Stromal cell of bone marrow (primary cell): ENCODE data around the gene MTHFSD.

Source experiments
- DNase-seq: peaks from one replicate; pipeline ENCODE4 v3.0.0-alpha.2; 2012; ENCODE audit warnings: low read depth

MTHFSD gene

DNA sequence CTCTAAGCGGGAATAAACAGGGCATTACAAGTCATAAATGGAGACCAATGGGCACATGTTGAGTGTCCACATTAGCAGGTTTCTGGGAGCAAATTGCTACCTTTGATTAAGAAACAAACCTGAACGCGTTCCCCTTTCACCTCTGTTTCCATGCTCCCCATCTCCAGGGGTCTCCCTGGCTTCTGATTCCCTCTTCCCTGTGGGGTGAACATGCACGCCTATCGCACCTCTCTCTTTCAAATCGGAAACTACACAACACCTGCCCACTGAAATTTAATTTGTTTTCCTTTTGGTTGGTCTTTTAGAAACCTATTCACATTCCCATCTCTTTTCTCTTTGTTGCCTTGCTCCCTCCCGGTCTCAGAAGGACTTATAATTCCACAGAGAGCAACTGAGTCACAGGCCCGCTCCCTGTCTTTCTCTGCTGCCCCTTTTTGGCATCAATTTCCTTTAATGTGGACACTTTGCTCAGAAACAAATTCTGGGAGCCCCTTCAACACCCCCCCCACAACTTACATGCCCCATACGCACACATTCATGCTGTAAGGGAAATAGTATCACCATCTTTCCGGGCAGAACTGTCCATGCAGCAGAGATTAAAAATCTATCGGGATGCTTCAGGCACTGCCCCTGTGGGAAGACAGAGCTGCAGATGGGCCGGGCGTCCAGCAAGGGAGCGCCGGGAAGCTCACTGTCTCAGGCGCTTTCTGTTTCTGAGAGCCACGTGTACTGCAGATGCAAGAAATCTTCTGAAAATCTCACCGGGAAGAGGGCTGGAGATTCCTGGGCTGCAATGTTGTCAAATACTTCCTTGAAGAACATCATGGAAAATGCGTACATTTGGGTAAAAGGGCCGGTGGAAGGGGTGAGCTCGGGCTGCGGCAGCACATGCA lies 51.9 kb downstream of the MTHFSD start:
- no peak for DNase-seq

- DNase-seq = no peak
Measured at GRCh38 chr16:86501989-86502855, 52.8 kb downstream of the MTHFSD start.

- DNase-seq = no peak
Measured at GRCh38 chr16:86500708-86501510, 54.1 kb downstream of the MTHFSD start.

- no peak for DNase-seq
Measured at GRCh38 chr16:86499889-86500707, 54.9 kb downstream of the MTHFSD start.

DNA sequence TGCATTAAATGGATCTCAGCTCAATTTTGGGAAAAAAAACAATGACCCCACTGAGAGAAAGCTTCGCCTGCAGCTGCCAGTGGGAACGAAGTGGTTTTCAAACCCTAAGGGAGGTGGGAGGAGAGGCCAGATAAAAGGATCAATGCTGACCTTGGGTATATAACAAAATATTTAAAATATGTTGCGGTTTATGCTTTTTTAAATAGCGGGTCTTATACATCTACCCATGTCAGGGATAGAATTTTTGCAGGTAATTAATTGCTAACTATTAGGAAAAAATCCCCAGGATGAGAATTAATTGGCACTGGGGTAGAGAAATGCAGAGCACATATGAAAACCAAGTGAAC lies 55.6 kb downstream of the MTHFSD start:
- DNase-seq = no peak

DNA sequence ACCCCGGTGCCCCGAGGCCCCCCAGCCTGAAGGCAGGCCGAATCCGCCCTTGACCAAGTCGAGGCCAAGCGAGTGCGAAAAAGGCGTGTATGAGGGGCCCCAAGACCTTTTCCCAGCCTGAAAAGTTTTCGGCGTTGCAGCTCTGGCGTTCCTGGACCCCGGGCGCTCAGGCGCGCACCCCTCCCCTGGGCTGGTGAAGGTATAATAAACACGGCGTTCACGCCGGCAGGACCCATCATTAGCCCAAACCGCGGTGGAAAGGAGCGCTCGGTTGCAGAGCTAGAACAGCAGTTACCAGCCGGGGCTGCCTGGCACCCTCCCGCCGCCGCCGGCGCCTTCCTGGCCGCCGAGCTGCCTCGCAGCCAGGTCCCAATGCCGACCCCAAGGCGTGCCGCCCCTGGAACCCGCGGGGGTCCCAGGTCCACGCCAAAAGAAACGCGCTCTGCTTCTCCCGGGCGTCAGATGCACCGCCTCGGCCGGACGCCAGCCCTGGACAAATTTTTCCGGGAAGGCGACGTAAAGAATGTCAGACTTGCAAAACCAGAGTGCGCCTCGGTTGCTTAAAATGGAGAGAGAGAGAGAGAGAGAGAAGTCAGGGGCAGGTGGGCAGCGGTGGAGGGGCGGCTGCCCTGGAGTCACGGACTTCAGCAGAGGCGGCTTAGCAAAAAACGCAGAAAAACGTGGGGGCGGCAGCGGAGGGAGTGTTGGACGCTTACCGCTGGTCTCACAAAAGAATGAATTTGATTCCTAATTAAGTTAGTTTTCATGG lies 56.2 kb downstream of the MTHFSD start:
- DNase-seq = no peak

DNA sequence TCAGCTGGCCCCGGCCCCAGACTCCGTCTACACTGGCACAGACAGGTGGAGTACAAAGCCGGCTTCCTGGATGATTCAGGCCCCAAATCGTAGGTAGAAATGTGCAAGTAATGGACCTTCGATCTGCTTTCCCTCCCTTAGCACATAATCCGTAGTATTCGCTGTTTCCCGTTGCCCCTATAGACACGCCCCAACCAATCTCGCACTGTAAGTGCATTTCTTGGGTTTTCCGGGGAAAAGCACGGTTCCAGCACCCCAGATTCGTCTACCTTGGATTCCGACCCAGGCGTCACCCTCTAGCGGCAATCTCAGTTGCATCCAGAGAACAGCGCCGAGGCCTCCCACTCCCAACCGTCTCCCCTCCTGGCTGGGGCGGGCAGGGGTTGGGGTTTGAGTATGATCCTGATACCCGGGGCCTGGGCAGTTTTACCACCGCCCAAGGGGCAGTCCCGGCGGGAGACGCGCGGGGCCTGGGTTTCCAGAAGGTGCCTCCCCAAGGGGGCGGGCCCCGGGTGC lies 56.8 kb downstream of the MTHFSD start:
- DNase-seq = no peak

DNA sequence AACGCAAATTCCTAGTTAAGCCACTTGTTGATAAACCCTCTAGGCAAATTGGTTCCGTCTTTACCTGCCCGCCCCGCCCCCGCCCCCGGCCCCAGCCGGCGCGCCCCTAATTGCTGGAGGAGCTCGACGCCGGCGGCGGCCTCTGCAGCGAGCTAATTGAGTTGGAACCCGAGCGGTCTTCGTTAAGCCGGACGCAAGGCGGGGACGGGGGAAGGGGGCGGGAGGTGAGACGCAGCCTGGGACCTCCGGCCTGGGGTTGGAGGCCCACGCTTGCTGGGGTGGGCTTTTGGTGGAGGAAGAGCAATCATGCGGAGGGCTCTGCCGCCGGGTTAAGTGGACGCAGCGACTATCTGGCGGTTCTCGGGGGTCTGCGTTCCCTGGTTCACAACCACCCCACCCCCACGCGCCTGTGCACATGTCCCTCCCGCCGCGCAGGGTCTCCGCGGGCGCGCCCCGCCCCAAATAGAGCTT lies 57.4 kb downstream of the MTHFSD start:
- DNase-seq = no peak

DNA sequence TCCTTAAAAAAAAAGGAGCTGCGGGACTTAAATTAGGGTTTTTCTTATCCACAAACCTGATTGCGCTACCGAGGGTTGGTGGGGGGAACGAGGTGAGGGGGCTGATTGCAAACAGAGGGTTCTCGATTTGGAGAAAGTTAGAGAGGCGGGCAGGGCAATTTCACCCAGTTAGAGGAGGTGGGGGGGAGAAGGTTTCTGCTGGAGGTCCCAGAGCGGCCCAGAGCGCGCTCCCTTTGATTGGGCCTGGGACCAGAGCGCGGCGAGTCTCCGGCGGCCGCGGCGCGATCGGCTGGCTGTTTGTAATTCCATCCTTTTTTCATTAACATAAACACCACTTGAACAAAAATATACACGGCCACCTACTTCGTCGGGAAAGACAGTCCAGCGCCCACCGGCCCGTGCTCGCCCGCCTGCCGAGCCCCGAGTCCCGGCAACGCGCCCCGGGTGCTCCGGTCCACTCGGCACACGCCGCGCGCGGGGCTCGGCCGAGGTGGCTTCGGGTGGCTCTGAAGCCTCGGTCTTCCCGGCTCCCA lies 58.0 kb downstream of the MTHFSD start:
- no peak for DNase-seq

DNA sequence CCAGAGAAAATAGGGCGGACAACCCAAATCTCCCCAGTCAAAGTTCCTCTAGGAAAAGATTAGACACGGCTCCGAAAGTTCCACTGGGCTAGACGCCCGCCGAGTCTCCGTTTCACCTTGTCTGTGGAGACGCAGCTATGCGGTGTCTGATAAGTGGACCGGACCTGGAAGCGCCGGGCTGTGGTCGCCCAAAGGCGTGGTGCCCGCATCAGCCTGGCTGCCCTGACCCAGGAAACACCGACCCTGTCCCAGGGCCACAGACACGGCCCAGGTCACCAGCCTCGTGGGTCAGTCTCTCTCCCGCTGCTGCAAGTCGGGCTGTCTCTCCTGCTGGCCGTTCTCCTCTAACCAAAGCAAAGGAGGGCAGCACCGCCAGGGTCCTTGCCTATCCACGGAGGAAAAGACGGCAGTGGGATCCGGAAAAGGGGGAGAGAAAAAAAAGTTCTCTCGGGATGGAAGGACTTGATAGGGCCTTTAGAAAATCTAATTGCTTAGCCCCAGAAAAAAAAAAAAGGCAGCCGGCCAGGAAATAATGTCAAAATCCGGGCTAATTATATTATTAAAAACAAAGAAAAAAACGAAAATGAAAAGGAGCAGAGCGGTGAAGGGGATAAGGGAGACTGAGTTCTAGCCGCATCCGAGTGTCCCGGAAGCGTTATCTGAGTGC lies 58.6 kb downstream of the MTHFSD start:
- DNase-seq = no peak

- DNase-seq = no peak
Measured at GRCh38 chr16:86495756-86496261, 59.2 kb downstream of the MTHFSD start.

DNA sequence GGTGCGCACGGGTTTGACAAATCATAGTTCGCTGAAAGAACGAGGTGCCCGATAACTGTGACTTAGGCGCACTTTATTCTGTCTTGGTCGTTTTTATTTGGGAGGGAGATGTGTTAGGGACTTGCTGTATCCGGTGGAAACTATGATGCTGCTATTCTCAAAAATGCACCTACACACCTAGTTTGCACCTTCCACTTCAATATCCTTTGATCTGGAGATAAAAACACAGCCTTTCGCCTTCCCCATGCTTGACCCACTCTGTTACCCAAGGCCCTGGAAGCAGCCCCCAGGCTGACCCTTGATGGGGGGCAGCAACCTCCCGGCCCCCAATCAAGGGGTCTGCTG lies 59.7 kb downstream of the MTHFSD start:
- DNase-seq = no peak

DNA sequence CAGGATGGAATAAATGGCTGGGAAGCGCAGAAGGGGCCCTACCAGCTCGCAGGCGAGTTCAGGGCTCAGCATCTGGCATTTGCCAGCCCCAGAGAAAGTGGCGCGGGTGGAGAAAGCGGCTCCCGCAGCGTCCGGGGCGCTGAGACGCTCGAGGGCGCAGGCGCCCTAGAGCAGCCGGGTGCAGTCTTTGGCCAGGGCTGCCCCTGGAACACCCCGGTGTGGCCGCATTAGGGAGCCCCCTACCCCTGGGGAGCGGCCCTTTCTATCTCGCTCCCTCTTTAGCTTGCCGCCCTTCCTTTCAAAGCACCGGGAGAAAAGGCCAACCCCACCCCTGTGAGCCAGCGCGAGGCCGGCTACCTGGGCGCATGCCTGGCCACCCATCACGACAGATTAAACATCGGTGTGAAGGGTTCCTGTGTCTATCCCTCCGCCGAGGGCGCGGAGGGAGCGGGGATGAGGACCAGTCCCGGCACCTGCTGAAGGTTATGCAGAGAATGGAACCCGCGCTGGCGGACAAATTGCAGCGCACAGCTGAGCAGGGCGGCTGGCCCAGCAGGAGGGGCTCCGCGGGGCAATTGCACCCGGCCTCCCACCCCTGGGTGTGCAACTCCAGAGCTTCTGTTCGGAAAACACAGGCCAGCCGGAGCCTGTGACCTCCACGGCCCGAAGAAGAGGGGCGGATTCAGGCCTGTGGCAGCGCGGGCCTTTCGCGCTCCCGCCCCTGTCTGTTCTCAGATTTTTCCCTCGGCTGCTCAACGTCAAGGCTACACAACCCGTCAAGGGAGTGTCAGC lies 60.3 kb downstream of the MTHFSD start:
- DNase-seq = no peak

- no peak for DNase-seq
Measured at GRCh38 chr16:86494039-86494564, 60.9 kb downstream of the MTHFSD start.

- DNase-seq = no peak
Measured at GRCh38 chr16:86492961-86493629, 61.9 kb downstream of the MTHFSD start.

GRCh38 chr16:86492267-86492960 lies 62.6 kb downstream of the MTHFSD start:
- no peak for DNase-seq

DNA sequence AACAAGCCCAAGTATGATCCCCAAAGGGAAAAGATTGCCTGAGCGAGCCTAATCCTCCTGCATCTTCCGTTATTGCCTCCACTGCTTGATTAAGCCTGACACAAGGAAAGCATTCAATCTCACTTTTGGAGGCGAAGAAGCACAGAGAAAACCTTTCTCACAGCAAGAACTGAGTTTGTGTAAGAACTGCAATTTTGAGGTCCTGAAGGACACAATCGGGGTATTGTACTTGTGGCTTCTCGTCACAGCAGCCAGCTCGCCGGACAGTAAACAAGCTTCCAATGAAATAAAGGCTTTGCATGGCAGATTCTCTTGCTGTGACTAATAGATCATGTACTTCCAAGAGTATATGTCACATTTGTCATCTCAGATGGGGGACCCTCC lies 63.4 kb downstream of the MTHFSD start:
- no peak for DNase-seq
